Measurements from ENCODE around the gene NLRP13. TPM values are rescaled to one million over a fixed set of nuclear protein-coding genes. Genes with fewer than 3 reads are reported as not detected.

NLRP13 gene
- total RNA-seq, 4 donors from 2014 or later: not detected

DNA sequence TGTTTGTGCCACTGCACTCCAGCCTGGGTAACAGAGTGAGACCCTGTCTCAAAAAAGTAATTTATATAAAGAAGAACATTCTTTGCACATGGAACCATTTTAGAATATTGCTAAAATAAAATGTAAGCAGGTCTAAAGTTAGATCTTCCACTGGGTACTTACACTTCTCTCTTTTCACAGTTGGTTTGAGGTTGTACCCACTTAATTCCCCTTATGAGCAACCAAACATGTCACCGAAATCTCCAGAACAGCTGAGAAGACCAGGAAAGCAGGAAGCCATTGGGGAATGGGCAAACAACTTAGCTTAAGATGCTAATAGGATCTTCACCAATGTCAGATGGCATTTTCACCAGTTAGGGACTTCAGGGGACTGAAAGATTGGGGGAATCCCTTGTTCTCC lies 77.0 kb downstream of the NLRP13 start:
- intact Hi-C loops (cut with DNase I): no loop called here
- Histone ChIP-seq H3K4me3 (no peak overlapping the region), H3K36me3 (no peaks in the 10 kb centered on the region), H3K9me3 (peaks cover 0 to 8% (median 0%) of the 10 kb centered on the region in 4 donors), H3K4me1 (no peaks in the 10 kb centered on the region), H3K27ac (replicated peaks in 1 of 4) (no peak overlapping the region), H3K27me3 (no peaks in the 10 kb centered on the region)
- TF ChIP-seq POLR2AphosphoS5 (IDR thresholded peaks at IDR 0.05) (no peak), POLR2A (IDR thresholded peaks at IDR 0.05; ENCODE audit: low read depth) (no peak), EP300 (IDR thresholded peaks at IDR 0.05) (no peak)
- TF ChIP-seq, protein P1, sequence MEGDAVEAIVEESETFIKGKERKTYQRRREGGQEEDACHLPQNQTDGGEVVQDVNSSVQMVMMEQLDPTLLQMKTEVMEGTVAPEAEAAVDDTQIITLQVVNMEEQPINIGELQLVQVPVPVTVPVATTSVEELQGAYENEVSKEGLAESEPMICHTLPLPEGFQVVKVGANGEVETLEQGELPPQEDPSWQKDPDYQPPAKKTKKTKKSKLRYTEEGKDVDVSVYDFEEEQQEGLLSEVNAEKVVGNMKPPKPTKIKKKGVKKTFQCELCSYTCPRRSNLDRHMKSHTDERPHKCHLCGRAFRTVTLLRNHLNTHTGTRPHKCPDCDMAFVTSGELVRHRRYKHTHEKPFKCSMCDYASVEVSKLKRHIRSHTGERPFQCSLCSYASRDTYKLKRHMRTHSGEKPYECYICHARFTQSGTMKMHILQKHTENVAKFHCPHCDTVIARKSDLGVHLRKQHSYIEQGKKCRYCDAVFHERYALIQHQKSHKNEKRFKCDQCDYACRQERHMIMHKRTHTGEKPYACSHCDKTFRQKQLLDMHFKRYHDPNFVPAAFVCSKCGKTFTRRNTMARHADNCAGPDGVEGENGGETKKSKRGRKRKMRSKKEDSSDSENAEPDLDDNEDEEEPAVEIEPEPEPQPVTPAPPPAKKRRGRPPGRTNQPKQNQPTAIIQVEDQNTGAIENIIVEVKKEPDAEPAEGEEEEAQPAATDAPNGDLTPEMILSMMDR (IDR thresholded peaks at IDR 0.05): no peak
- no peak for DNase-seq (ENCODE audit: extremely low spot score)
- WGBS: 83% methylated on average over 1 of the region's 1 CpG

Other genes with a start within 250 kb of the NLRP13 start
- gene NLRP9, start 193.9 kb downstream of the NLRP13 start, total RNA-seq: not detected
- gene RFPL4A, start 173.2 kb downstream of the NLRP13 start, total RNA-seq: not detected
- not detected for gene RFPL4AL1, start 163.2 kb downstream of the NLRP13 start, total RNA-seq
- not detected for gene NLRP11, start 100.3 kb downstream of the NLRP13 start, total RNA-seq
- gene NLRP4, start 95.8 kb downstream of the NLRP13 start, total RNA-seq: not detected
- gene NLRP8, start 15.5 kb upstream of the NLRP13 start, total RNA-seq: not detected
- gene NLRP5, start 54.4 kb upstream of the NLRP13 start, total RNA-seq: not detected
- gene ZNF787, start 189.0 kb upstream of the NLRP13 start, total RNA-seq: 10 to 100 TPM; 15.0 to 34.2 (median 28.4) TPM
- gene ZNF444, start 209.0 kb upstream of the NLRP13 start, total RNA-seq: 10 to 100 TPM; 32.0 to 78.2 (median 52.1) TPM
- not detected for gene GALP, start 243.7 kb upstream of the NLRP13 start, total RNA-seq